Thoracic aorta (tissue), 2 donors: ENCODE measurements around the gene PRICKLE1. TPM values are rescaled to one million over a fixed set of nuclear protein-coding genes. Genes with fewer than 3 reads are reported as not detected.

Experiments
- ATAC-seq: fragments of 150-250 bp; one replicate; pipeline ENCODE4 v1.8.0; 2017; ENCODE audit warnings: low read depth; ENCODE audit not compliant: insufficient number of reproducible peaks, low FRiP score
- DNase-seq: peaks from one replicate; pipeline ENCODE4 v3.0.0-alpha.2; 2020; ENCODE audit warnings: low spot score
- H3K27ac ChIP-seq, 2 donors: fragments of 200-600 bp; sonication (generic); 1 replicate in 1 of 2; 2 replicates in 1 of 2; pipeline ENCODE4 v1.5.1; 2016; ENCODE audit warnings: mild to moderate bottlenecking in 2 of 2, moderate library complexity in 2 of 2
- H3K27me3 ChIP-seq: fragments of 200-600 bp; sonication (generic); replicated peaks from 2 replicates; pipeline ENCODE4 v1.6.0; 2016; ENCODE audit warnings: mild to moderate bottlenecking; ENCODE audit not compliant: insufficient read depth
- H3K36me3 ChIP-seq: fragments of 200-600 bp; sonication (generic); one replicate; pipeline ENCODE4 v1.5.1; 2016
- H3K4me1 ChIP-seq, 2 donors: fragments of 200-600 bp; sonication (generic); 1 replicate in 1 of 2; 2 replicates in 1 of 2; pipeline versions ENCODE4 v1.5.1 to v1.6.0; 2016; ENCODE audit warnings: low read depth in 2 of 2, mild to moderate bottlenecking in 1 of 2; ENCODE audit not compliant: control insufficient read depth in 1 of 2
- H3K4me3 ChIP-seq: fragments of 200-600 bp; sonication (generic); 2 replicates; pipeline ENCODE4 v1.5.1; 2016; ENCODE audit warnings: mild to moderate bottlenecking
- H3K9me3 ChIP-seq: fragments of 200-600 bp; sonication (generic); 2 replicates; pipeline ENCODE4 v1.5.1; 2016
- total RNA-seq, 2 donors: library from RNA; depleted of rRNA; stranded (reverse); fragments of >200 nt; gene quantifications; one replicate each; pipeline versions ENCODE4 v1.1.0 to v1.2.3, GENCODE V29; 2016
- TF ChIP-seq, protein P1 (sequence below): fragments of 200-600 bp; sonication (generic); IDR thresholded peaks from one replicate; pipeline ENCODE4 v1.5.1; 2019; ENCODE audit warnings: antibody characterized with exemption

PRICKLE1 gene
- total RNA-seq, 2 donors from 2014 or later = 3.9 to 11.5 TPM

- peaks cover 0 to 42% of the 10 kb centered on the region in 2 donors for H3K4me1 ChIP-seq
- ATAC-seq (no peak), DNase-seq (no peak)
- H3K9me3 ChIP-seq = no peaks in the 10 kb centered on the region
- peak overlapping the region; percentile 23 to 37 for H3K27ac ChIP-seq
- H3K4me3 ChIP-seq = peak overlapping the region; percentile 92
- no peaks in the 10 kb centered on the region for H3K27me3 ChIP-seq
- TF ChIP-seq, protein P1, sequence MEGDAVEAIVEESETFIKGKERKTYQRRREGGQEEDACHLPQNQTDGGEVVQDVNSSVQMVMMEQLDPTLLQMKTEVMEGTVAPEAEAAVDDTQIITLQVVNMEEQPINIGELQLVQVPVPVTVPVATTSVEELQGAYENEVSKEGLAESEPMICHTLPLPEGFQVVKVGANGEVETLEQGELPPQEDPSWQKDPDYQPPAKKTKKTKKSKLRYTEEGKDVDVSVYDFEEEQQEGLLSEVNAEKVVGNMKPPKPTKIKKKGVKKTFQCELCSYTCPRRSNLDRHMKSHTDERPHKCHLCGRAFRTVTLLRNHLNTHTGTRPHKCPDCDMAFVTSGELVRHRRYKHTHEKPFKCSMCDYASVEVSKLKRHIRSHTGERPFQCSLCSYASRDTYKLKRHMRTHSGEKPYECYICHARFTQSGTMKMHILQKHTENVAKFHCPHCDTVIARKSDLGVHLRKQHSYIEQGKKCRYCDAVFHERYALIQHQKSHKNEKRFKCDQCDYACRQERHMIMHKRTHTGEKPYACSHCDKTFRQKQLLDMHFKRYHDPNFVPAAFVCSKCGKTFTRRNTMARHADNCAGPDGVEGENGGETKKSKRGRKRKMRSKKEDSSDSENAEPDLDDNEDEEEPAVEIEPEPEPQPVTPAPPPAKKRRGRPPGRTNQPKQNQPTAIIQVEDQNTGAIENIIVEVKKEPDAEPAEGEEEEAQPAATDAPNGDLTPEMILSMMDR = no peak
- H3K36me3 ChIP-seq = no peaks in the 10 kb centered on the region
These were observed 886 bp upstream of the PRICKLE1 start for GRCh38 chr12:42590330-42590934.

DNA sequence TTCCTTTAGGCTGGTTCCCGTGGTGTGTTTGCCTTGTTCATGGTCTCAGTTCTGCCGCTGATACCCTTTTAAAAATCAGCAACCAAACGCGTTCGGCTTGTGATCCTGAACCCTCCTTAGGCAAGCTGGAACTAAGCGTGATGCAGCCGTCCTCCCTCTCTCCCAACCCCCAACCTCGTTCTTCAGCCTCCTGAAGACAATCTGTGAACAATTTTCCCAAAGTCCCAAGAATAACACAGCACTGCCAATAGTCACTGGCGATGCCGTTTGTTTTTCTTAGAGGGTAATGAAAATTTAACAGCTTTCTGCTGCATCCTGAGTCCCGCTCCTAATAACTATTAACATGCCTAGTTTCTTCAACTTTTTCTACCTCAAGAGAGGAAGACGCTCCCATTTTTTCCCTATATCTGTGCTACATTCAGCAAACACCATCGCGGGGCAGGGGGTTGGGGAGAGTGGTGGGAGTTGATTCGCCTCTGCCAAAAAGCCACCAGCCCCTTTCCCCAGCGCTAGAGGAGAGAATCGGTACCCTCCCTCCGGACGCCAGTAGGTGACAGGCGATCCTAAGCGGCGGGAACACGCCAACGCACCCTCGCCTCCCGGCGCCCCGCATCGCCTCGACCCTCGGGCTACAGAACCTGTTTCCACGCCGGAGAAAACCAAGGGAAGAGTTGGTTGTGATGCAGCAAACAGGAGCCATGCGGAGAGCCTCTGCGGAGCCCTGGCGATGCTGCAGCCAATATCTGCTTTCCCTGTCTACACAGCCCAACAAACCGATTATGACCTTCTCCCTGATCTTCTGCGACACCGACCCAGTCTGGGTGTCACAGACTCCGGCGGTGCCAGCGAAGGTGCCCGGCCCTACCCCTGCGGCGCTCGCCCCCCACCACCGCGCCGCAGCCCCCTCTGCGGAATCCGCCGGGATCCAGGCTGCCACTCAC, 752 bp downstream of the PRICKLE1 start:
- H3K4me1 ChIP-seq = peaks cover 0 to 58% of the 10 kb centered on the region in 2 donors
- H3K27ac ChIP-seq = peak overlapping the region in 1 of 2 donors; percentile 38
- no peak for DNase-seq
- peak; percentile 15 for ATAC-seq
- no peaks in the 10 kb centered on the region for H3K27me3 ChIP-seq
- TF ChIP-seq, protein P1 = peak; percentile 37
- peak overlapping the region; percentile 92 for H3K4me3 ChIP-seq
- H3K36me3 ChIP-seq = no peaks in the 10 kb centered on the region
- no peaks in the 10 kb centered on the region for H3K9me3 ChIP-seq

DNA sequence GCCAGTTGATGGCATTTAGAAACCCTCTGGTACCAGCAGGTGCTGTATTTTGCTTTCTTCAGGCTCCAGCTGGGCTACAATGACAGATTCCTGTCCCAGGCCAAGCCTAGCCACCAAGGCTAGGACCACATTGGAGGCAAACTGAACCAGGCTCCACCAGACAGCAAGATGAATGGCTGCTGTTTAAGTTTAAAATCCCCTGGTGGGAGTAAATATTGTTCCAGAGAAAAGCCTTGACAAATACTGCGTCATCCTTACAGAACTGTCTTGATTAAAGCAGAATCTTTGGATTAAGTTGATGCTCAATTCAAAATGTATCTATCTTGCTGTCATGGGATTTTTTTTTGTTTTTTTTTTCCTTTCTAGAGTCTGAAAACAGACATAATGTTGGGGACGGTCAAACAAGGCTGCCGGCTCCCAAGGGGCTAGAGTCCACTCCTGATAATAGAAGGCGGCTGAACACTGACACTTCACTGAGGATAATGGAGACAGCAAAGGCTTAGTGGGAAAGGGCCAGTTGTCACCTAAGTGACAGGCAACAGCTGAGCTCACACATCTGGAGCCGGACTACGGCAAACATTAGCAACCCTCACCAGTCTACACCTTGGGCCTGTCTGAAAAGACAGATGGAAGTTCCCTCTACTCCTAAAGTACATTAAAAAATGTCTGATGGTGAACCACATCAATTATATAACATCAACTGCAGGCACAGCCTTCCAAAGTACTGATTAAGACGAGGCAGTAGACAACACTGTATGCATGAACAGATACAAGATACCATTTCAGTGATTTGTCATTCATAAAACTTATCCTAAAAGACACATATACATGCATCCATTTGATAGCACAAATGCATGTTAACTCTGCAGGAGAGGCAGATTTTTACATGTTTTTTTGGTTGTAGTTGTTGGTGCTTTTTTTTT, 1.7 kb downstream of the PRICKLE1 start:
- no peak overlapping the region for H3K27ac ChIP-seq
- DNase-seq = no peak
- TF ChIP-seq, protein P1 = no peak

GRCh38 chr12:42586268-42586667, 3.3 kb downstream of the PRICKLE1 start:
- no peak overlapping the region for H3K27ac ChIP-seq
- DNase-seq = no peak

More for the DNA sequence above, 1.7 kb downstream of the PRICKLE1 start:
- Histone ChIP-seq H3K36me3 (no peaks in the 10 kb centered on the region), H3K4me1 (peaks cover 0 to 68% of the 10 kb centered on the region in 2 donors), H3K4me3 (peak overlapping the region; percentile 92), H3K9me3 (no peaks in the 10 kb centered on the region), H3K27me3 (no peaks in the 10 kb centered on the region)
- ATAC-seq = no peak

More at GRCh38 chr12:42586268-42586667, 3.3 kb downstream of the PRICKLE1 start:
- Histone ChIP-seq H3K36me3 (no peaks in the 10 kb centered on the region), H3K27me3 (no peaks in the 10 kb centered on the region), H3K4me3 (no peak overlapping the region), H3K4me1 (peaks cover 2 to 82% of the 10 kb centered on the region in 2 donors), H3K9me3 (no peaks in the 10 kb centered on the region)
- ATAC-seq = no peak
- TF ChIP-seq, protein P1 = no peak
